ENCODE measurements around the gene SORCS2.

The SORCS2 gene

DNA sequence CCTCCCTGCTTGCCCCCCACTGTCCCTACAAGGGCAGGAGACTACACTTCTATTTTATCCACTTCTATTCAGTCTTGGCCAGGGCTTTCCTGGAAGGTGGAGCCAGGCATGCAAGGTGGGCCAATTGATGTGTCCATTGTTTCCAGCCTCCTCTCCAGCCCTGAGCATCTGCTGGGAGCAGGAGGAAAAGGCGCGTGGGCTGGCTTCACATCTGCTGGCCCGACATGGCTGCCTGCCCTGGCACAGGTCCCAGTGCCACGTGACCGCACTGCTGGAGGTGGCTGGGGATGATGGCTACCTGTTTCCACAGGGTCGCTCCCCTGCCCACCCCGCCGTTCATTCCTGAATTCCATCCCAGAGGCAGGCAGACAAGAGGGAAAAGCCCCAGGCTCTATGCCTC is 499.6 kb downstream of the SORCS2 start:
- in situ Hi-C loops (cut with MboI; ENCODE audit: low sequenced_read_pairs), result no loop called here

DNA sequence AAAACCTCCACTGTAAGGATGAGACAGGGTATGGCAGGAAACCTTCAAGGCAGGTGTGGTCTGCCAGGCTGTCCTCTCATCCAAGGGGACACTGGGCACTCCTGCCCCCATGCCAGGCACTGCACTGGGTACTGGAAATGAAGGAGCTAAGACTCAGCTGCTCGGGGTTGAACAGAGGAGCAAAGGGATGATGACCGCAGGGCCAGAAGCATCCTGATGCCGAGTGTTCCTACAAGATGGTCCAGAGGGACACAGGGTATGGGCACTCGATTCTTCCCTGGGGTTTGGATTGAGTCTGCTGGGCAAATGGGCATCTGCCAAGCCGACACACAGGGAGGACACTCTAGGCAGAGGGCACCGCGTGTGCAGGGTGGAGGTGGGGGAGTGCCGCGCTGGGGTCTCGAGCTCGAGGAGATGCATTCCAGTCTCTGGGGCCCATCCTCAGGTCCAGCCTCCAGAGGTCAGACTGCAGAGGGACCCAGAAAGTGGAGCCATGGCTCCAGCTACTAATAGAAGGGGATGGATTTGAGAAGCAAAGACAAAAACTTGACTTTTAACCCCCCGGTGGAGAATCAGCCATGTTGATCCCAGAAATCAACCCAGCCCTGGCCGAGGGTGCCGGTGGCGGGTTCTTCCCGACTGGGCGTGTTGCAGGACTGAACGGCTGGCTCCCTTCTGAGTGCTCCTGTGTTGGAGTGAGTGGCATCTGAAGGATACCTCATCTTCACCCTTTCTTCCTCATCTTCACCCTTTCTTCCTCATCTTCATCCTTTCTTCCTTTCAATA is 500.3 kb downstream of the SORCS2 start:
- in situ Hi-C loops (cut with MboI; ENCODE audit: low sequenced_read_pairs), result no loop called here

GRCh38 chr4:7693237-7693608 is 500.9 kb downstream of the SORCS2 start:
- in situ Hi-C loops (cut with MboI; ENCODE audit: low sequenced_read_pairs), result no loop called here

DNA sequence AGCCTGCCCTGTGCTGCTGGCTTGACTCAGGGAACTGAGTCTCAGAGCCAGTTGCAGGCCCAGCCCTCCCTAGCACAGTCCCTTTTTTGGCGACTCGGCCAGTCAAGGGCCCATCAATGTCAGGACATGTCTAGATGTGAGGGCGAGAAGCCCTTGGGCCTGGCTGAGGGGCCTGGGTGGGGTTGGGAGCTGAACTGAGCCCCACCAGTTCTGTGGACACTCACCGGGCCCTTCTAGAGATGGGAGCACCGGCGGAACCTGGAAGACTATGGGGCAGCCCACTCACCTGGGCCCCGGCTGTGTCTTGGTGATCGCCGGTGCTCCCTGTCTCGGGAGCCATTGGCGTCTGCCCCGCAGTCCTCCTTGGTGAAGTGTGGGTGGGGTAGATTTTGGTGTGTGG is 501.4 kb downstream of the SORCS2 start:
- in situ Hi-C loops (cut with MboI; ENCODE audit: low sequenced_read_pairs), result no loop called here

GRCh38 chr4:7694324-7694723 is 502.0 kb downstream of the SORCS2 start:
- in situ Hi-C loops (cut with MboI; ENCODE audit: low sequenced_read_pairs), result no loop called here

DNA sequence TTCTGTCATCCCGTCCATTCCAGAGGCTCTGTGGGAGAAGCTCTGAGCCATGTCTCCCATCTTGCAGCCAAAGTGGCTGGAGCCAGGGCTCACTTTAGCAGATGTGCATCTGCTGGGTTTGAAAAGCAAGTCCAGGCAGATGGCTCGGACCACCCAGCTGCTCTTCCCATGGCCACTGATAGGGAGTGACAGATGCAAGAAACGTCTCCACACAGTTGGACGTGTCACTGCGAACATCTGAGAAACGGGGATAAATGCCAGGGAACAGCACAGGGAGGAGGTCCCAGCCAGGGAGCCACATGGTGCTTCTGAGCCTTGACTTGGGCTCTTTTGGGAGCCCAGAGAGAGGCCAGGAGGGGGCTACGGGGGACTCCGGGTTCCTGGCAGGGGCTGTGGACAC is 505.0 kb downstream of the SORCS2 start:
- in situ Hi-C loops (cut with MboI; ENCODE audit: low sequenced_read_pairs), result no loop called here

- in situ Hi-C loops (cut with MboI; ENCODE audit: low sequenced_read_pairs), result no loop called here
These were observed 505.5 kb downstream of the SORCS2 start for GRCh38 chr4:7697821-7698220.

DNA sequence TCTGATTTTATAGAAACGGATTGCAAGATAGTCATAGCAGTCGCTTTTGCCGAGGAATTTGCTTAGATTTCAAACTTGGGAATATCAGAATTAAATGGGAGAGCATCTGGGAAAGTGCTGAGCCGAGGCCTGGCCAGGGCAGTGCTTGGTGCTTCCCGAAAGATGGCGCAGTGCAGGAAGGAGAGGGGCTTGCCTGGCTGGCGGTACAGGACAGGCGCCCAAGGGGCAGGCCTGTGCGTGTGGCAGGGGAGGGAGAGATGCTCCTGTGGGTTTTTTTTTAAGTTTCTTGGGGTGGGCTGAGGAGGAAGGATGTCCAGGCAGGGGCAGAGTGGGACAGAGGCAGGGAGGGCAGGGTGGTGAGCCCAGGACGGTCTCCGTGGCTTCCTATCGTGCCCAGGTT is 506.2 kb downstream of the SORCS2 start:
- in situ Hi-C loops (cut with MboI; ENCODE audit: low sequenced_read_pairs), result no loop called here

DNA sequence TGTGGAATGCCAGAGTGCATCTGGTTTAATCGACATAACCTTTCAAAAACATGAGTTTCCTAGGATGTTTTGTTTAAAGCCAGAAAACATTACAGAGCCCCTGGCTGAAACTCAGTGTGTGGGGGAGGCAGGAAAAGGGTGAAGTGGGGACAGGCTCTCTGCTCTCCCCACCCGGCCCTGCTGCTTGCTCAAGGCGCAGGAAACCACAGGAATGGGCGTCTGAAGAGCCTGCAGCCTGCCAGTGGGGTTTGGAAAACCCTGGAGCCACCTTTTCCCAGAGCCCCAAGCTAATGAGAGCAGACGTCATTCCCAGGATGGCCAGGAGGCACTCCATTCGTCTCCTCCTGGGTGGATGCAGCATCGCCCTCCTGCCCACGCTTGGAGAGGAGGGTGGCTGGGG is 506.7 kb downstream of the SORCS2 start:
- in situ Hi-C loops (cut with MboI; ENCODE audit: low sequenced_read_pairs), result no loop called here

DNA sequence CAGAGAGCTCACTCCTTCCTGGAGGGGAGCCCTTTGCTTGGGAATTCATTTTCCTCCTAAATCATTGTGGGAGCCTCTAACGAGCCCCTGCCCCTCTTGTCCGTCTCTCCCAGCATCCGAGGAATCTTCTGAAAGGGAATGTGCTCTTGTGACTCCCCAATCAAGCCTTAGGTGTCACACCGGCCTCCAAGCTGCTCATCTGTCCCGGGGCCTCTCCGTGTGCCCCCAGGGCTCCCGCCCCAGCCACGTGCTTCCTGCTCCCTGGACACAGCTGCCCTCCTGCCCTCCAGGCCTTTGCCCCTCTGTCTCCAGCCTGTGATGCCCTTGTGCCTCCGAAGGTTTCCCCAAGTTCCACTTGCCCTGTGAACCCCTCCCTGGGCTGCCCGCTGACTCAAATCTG is 507.5 kb downstream of the SORCS2 start:
- in situ Hi-C loops (cut with MboI; ENCODE audit: low sequenced_read_pairs), result loop anchor here (25.0 kb wide), 1 partner anchor 588 kb away; no protein-coding TSS in a partner anchor

GRCh38 chr4:7700665-7701064 is 508.3 kb downstream of the SORCS2 start:
- in situ Hi-C loops (cut with MboI; ENCODE audit: low sequenced_read_pairs), result loop anchor here (25.0 kb wide), 1 partner anchor 588 kb away; no protein-coding TSS in a partner anchor

GRCh38 chr4:7701866-7702649 is 509.7 kb downstream of the SORCS2 start:
- in situ Hi-C loops (cut with MboI; ENCODE audit: low sequenced_read_pairs), result loop anchor here (25.0 kb wide), 1 partner anchor 590 kb away; no protein-coding TSS in a partner anchor

GRCh38 chr4:7703688-7704087 is 511.4 kb downstream of the SORCS2 start:
- in situ Hi-C loops (cut with MboI; ENCODE audit: low sequenced_read_pairs), result loop anchor here (25.0 kb wide), 1 partner anchor 591 kb away; no protein-coding TSS in a partner anchor

DNA sequence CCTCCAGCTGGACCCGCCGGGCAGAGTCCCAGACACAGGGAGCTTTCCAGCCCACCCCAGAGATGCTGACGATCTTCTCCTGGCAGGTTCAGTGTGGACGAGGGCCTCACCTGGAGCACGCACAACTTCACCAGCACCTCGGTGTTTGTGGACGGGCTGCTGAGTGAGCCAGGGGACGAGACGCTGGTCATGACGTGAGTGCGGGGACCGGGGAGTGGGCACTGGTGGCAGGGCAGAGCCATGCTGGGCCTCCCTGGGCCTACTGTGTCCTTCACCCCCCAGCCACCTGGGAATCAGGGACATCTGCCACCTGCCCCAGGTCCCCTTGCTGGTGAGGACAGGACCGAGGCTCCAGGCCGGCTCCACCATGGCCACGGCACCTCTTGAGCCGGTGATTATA is 511.8 kb downstream of the SORCS2 start:
- in situ Hi-C loops (cut with MboI; ENCODE audit: low sequenced_read_pairs), result loop anchor here (25.0 kb wide), 1 partner anchor 592 kb away; no protein-coding TSS in a partner anchor

DNA sequence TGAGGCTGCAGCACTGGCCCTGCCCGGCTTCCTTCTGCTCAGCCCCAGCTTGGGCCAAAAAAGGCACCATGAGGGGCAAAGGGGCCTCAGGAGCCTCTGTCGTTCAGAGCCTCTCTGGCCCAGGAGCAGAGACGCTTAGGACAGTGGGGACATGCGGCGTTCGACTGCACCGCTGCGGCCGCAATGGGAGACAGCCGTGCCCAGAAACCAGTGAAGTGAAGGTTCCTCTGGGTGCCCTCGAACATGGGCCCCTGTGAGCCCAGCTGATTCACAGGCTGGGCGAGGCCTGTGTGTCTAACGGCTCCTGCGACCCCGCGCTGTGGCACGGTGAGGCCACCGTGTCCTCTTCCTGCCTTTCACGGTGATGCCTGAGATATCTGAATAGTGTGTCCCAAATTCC is 512.3 kb downstream of the SORCS2 start:
- in situ Hi-C loops (cut with MboI; ENCODE audit: low sequenced_read_pairs), result loop anchor here (25.0 kb wide), 1 partner anchor 592 kb away; no protein-coding TSS in a partner anchor

DNA sequence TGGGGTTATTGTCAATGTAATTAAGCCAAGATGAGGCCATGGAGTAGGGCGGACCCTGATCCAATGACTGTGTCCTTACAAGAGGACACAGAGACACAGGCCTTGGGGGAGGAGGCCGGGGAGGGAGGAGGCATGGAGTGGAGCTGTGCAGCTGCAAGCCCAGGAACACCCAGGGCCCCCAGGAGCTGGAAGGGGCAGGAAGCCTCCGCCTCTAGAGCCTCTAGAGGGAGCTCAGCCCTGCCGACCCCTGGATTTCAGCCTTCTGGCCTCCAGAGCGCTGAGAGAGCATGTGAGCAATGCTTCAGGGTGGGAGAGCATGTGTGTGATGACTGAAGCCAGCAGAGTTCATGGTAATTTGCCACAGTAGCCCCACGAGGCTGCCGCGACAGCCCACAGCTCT is 512.7 kb downstream of the SORCS2 start:
- in situ Hi-C loops (cut with MboI; ENCODE audit: low sequenced_read_pairs), result loop anchor here (25.0 kb wide), 1 partner anchor 593 kb away; no protein-coding TSS in a partner anchor

- in situ Hi-C loops (cut with MboI; ENCODE audit: low sequenced_read_pairs), result loop anchor here (25.0 kb wide), 1 partner anchor 593 kb away; no protein-coding TSS in a partner anchor
These were observed 513.3 kb downstream of the SORCS2 start for GRCh38 chr4:7705593-7705992.

- in situ Hi-C loops (cut with MboI; ENCODE audit: low sequenced_read_pairs), result loop anchor here (25.0 kb wide), 1 partner anchor 596 kb away; no protein-coding TSS in a partner anchor
These were observed 515.9 kb downstream of the SORCS2 start for GRCh38 chr4:7708238-7708637.

DNA sequence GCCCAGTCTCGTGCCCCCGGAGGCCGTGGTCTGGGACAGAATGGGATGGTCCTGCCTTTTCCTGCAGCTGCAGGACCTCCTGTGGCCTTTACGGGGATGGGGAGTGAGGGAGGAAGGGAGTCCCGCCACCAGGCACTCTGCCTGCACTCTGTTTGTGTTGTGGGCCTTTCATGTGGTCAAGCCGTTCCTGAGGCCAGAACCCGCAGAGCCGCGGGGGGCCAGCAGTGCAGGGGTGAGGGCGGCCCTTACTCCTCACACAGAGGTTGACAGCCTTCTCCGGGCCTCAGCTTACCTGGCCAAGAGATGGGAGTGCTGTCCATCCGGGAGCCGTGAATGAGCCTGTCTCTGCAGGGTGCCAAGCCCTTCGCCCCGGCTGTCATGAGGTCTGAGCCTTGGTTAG is 516.6 kb downstream of the SORCS2 start:
- in situ Hi-C loops (cut with MboI; ENCODE audit: low sequenced_read_pairs), result loop anchor here (25.0 kb wide), 1 partner anchor 597 kb away; no protein-coding TSS in a partner anchor

GRCh38 chr4:7709431-7709830 is 517.1 kb downstream of the SORCS2 start:
- in situ Hi-C loops (cut with MboI; ENCODE audit: low sequenced_read_pairs), result loop anchor here (25.0 kb wide), 1 partner anchor 597 kb away; no protein-coding TSS in a partner anchor

DNA sequence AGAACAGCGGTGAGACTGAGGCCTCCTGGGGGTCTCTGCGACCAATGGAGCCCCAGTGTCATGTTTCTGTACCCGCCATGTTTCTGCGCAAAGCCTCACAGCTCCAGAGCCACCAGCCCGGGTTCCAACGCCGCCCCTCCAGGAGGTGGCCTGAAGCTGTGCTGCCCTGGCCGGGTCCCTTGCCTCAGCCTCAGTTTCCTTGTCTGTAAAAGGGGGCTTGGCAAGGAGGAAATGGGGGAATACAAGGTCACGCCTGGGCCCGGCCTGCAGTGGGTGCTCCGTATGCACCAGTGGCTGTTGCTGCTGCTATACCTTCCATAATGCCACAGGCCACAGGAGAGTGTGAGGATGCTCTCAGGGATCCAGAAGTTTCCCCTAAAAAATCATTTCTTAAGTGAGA is 517.8 kb downstream of the SORCS2 start:
- in situ Hi-C loops (cut with MboI; ENCODE audit: low sequenced_read_pairs), result loop anchor here (25.0 kb wide), 1 partner anchor 598 kb away; no protein-coding TSS in a partner anchor
